Mesendoderm (in vitro differentiated cells): Measurements from ENCODE around the gene CACNG1.

Experiments used
- DNase-seq: peaks from one replicate; pipeline ENCODE4 v3.0.0; 2013
- H2AK5ac ChIP-seq: 2 replicates; pipeline ENCODE4 v1.6.1; 2013; ENCODE audit warnings: low read length, inconsistent platforms
- H2BK120ac ChIP-seq: 2 replicates; pipeline ENCODE4 v1.6.1; 2013; ENCODE audit warnings: low read depth, mild to moderate bottlenecking, low read length, moderate library complexity, mixed read lengths
- H2BK15ac ChIP-seq: replicated peaks from 2 replicates; pipeline ENCODE4 v1.6.1; 2013; ENCODE audit warnings: low read depth, mild to moderate bottlenecking, moderate library complexity
- H2BK5ac ChIP-seq: 2 replicates; pipeline ENCODE4 v1.6.1; 2013; ENCODE audit warnings: low read length, inconsistent platforms
- H3K18ac ChIP-seq: 2 replicates; pipeline ENCODE4 v1.6.1; 2013; ENCODE audit warnings: mild to moderate bottlenecking, low read length, mixed read lengths
- H3K23ac ChIP-seq: one replicate; pipeline ENCODE4 v1.6.1; 2013; ENCODE audit warnings: low read length
- H3K27ac ChIP-seq: 2 replicates; pipeline ENCODE4 v1.5.1; 2013; ENCODE audit warnings: low read depth, mild to moderate bottlenecking, inconsistent platforms, low read length, moderate library complexity
- H3K27me3 ChIP-seq: 2 replicates; pipeline ENCODE4 v1.6.1; 2013; ENCODE audit warnings: low read length, control low read depth, mild to moderate bottlenecking, inconsistent platforms; ENCODE audit not compliant: insufficient read depth, poor library complexity
- H3K36me3 ChIP-seq: 2 replicates; pipeline ENCODE4 v1.6.1; 2013; ENCODE audit warnings: low read length, inconsistent platforms; ENCODE audit not compliant: control insufficient read depth, insufficient read depth
- H3K4ac ChIP-seq: one replicate; pipeline ENCODE4 v1.6.1; 2013; ENCODE audit warnings: low read depth, mild to moderate bottlenecking, low read length, moderate library complexity
- H3K4me1 ChIP-seq: 2 replicates; pipeline ENCODE4 v1.6.1; 2013; ENCODE audit warnings: low read depth, low read length, inconsistent platforms; ENCODE audit not compliant: control insufficient read depth
- H3K4me2 ChIP-seq: 2 replicates; pipeline ENCODE4 v1.6.1; 2013; ENCODE audit warnings: low read length
- H3K4me3 ChIP-seq: 2 replicates; pipeline ENCODE4 v1.5.1; 2013; ENCODE audit warnings: mild to moderate bottlenecking, low read length
- H3K56ac ChIP-seq: one replicate; pipeline ENCODE4 v1.6.1; 2013; ENCODE audit warnings: low read length
- H3K79me1 ChIP-seq: 2 replicates; pipeline ENCODE4 v1.6.1; 2013; ENCODE audit warnings: low read length, inconsistent platforms
- H3K79me2 ChIP-seq: 2 replicates; pipeline ENCODE4 v1.6.1; 2013; ENCODE audit warnings: mild to moderate bottlenecking, low read length; ENCODE audit not compliant: control insufficient read depth, insufficient read depth
- H3K9ac ChIP-seq: 2 replicates; pipeline ENCODE4 v1.6.1; 2013; ENCODE audit warnings: low read length, inconsistent platforms
- H4K5ac ChIP-seq: one replicate; pipeline ENCODE4 v1.6.1; 2013; ENCODE audit warnings: low read length
- H4K8ac ChIP-seq: one replicate; pipeline ENCODE4 v1.6.1; 2013; ENCODE audit warnings: low read depth, mild to moderate bottlenecking, control low read depth, low read length, moderate library complexity

CACNG1 gene

GRCh38 chr17:67105213-67105612 lies 60.9 kb downstream of the CACNG1 start:
- Histone ChIP-seq H3K4me1 (no peaks in the 10 kb centered on the region), H3K36me3 (peaks cover 3% of the 10 kb centered on the region), H3K23ac (no peak overlapping the region), H2BK15ac (no peak overlapping the region), H3K27ac (no peak overlapping the region), H3K9ac (no peak overlapping the region), H3K27me3 (no peaks in the 10 kb centered on the region), H3K79me2 (peaks cover 1% of the 10 kb centered on the region), H2BK120ac (no peak overlapping the region), H3K4me3 (no peak overlapping the region), H2AK5ac (no peak overlapping the region), H3K4me2 (no peak overlapping the region), H3K4ac (no peak overlapping the region), H2BK5ac (no peak overlapping the region), H3K18ac (no peak overlapping the region), H4K8ac (no peak overlapping the region), H4K5ac (no peak overlapping the region), H3K79me1 (peaks cover 2% of the 10 kb centered on the region), H3K56ac (no peak overlapping the region)
- no peak for DNase-seq
